NCI-H2227 treated with DMSO at 0.1 percent for 48 hours (cell line): ENCODE results near the gene CAV2.
"Not testable (repeated sequence)": the region's sequence is repeated elsewhere in the genome, so short reads cannot be mapped to it uniquely, and the experiment has no call there.

Source experiments
- DNase-seq: peaks from one replicate; lab custom pipeline; 2025; lab: John Stamatoyannopoulos, UW

Gene CAV2

GRCh38 chr7:116499168-116500077 is at the start of gene CAV2:
TSS of gene CAV2 (plus strand) at chr7:116499738. CDS start at chr7:116499782, 44 bp downstream.
- DNase-seq = no peak

- DNase-seq = no peak
These were observed 49.6 kb upstream of the CAV2 start for GRCh38 chr7:116449950-116450349.

- no peak for DNase-seq
These were observed 47.4 kb upstream of the CAV2 start for GRCh38 chr7:116451957-116452729.

- no peak for DNase-seq
These were observed 45.2 kb upstream of the CAV2 start for GRCh38 chr7:116454377-116454776.

- DNase-seq = no peak
These were observed 44.5 kb upstream of the CAV2 start for GRCh38 chr7:116455009-116455408.

- DNase-seq = no peak
These were observed 44.0 kb upstream of the CAV2 start for GRCh38 chr7:116455499-116455898.

- DNase-seq = no peak
These were observed 38.0 kb upstream of the CAV2 start for GRCh38 chr7:116461500-116461899.

GRCh38 chr7:116463956-116464355 is 35.6 kb upstream of the CAV2 start:
- no peak for DNase-seq

GRCh38 chr7:116464375-116464774 is 35.2 kb upstream of the CAV2 start:
- DNase-seq = no peak

- no peak for DNase-seq
These were observed 34.4 kb upstream of the CAV2 start for GRCh38 chr7:116465125-116465524.

- DNase-seq = no peak
These were observed 31.0 kb upstream of the CAV2 start for GRCh38 chr7:116468534-116468933.

- DNase-seq = no peak
These were observed 21.9 kb upstream of the CAV2 start for GRCh38 chr7:116477625-116478024.

- DNase-seq = no peak
These were observed 20.7 kb upstream of the CAV2 start for GRCh38 chr7:116478834-116479233.

- no peak for DNase-seq
These were observed 16.1 kb upstream of the CAV2 start for GRCh38 chr7:116483271-116483942.

- not testable (repeated sequence) for DNase-seq
These were observed 15.1 kb upstream of the CAV2 start for GRCh38 chr7:116484389-116484788.

GRCh38 chr7:116487907-116488521 is 11.5 kb upstream of the CAV2 start:
- DNase-seq = no peak

- no peak for DNase-seq
These were observed 9.2 kb upstream of the CAV2 start for GRCh38 chr7:116490351-116490750.

GRCh38 chr7:116491887-116492653 is 7.5 kb upstream of the CAV2 start:
- DNase-seq = no peak

- no peak for DNase-seq
These were observed 6.9 kb upstream of the CAV2 start for GRCh38 chr7:116492654-116493109.

GRCh38 chr7:116493449-116493848 is 6.1 kb upstream of the CAV2 start:
- no peak for DNase-seq

GRCh38 chr7:116494472-116494871 is 5.1 kb upstream of the CAV2 start:
- no peak for DNase-seq
